Activated CD4-positive, alpha-beta memory T cell treated with anti-CD3 and anti-CD28 coated beads, Interleukin-2, amount 10 ng/mL, durations not matched to agents 7 days and 5 days (primary cell): Measurements from ENCODE around the gene OR2AT4. TPM values are rescaled to one million over a fixed set of nuclear protein-coding genes. Genes with fewer than 3 reads are reported as not detected.
"Not testable (repeated sequence)": the region's sequence is repeated elsewhere in the genome, so short reads cannot be mapped to it uniquely, and the experiment has no call there.

Experiments
- CTCF ChIA-PET: fragments of 350-600 bp; sonication (Branson Sonifier 250); formaldehyde crosslinking; loops from one replicate; lab custom pipeline; 2021; ENCODE audit warnings: antibody characterized with exemption, inconsistent platforms; lab: Charles Lee
- POLR2A ChIA-PET: fragments of 350-600 bp; sonication (Branson Sonifier 250); formaldehyde crosslinking; loops from one replicate; lab custom pipeline; 2021; ENCODE audit warnings: antibody characterized with exemption; lab: Charles Lee
- DNase-seq: peaks from one replicate; pipeline ENCODE4 v3.0.0-alpha.2; 2020
- H3K27ac Mint-ChIP-seq: one replicate; pipeline ENCODE4 v1.8.0; 2021; ENCODE audit warnings: mild to moderate bottlenecking, mixed read lengths
- H3K27me3 Mint-ChIP-seq: one replicate; pipeline ENCODE4 v1.8.0; 2021; ENCODE audit warnings: mixed read lengths
- H3K36me3 Mint-ChIP-seq: one replicate; pipeline ENCODE4 v1.8.0; 2021; ENCODE audit warnings: low read depth, mixed read lengths
- H3K4me1 Mint-ChIP-seq: one replicate; pipeline ENCODE4 v1.8.0; 2021; ENCODE audit warnings: mixed read lengths
- H3K4me3 Mint-ChIP-seq: one replicate; pipeline ENCODE4 v1.8.0; 2021; ENCODE audit warnings: mild to moderate bottlenecking, mixed read lengths
- H3K9me3 Mint-ChIP-seq: one replicate; pipeline ENCODE4 v1.8.0; 2021; ENCODE audit warnings: mixed read lengths
- total RNA-seq, 2 experiments: library from RNA; stranded (reverse); gene quantifications; one replicate each; pipeline ENCODE4 v1.2.3, GENCODE V29; 2021

Gene OR2AT4
- total RNA-seq, 2 experiments from 2014 or later, result not detected

DNA sequence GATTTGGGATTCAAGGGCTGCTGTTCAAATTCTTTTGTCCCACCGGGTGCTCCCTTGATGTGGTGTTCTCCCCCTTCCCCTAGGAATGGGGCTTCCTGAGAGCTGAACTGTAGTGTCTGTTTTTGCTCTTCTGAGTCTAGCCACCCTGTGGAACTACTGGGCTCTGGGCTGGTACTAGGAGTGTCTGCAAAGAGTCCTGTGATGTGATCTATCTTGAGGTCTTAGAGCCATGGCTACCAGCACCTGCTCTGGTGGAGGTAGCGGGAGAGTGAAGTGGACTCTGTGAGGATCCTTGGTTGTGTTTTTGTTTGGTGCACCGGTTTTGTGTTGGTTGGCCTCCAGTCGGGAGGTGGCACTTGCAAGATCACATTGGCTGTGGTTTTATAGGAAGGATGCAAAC lies 46.2 kb downstream of the OR2AT4 start:
- ChIA-PET POLR2A (no interaction called here), CTCF (no interaction called here)
- DNase-seq, result no peak
- H3K4me3 Mint-ChIP-seq, result no peak overlapping the region
- H3K27ac Mint-ChIP-seq, result no peak overlapping the region
- no peaks in the 10 kb centered on the region for H3K4me1 Mint-ChIP-seq
- no peaks in the 10 kb centered on the region for H3K36me3 Mint-ChIP-seq
- H3K27me3 Mint-ChIP-seq, result peaks cover 33% of the 10 kb centered on the region
- H3K9me3 Mint-ChIP-seq, result peaks cover 9% of the 10 kb centered on the region

DNA sequence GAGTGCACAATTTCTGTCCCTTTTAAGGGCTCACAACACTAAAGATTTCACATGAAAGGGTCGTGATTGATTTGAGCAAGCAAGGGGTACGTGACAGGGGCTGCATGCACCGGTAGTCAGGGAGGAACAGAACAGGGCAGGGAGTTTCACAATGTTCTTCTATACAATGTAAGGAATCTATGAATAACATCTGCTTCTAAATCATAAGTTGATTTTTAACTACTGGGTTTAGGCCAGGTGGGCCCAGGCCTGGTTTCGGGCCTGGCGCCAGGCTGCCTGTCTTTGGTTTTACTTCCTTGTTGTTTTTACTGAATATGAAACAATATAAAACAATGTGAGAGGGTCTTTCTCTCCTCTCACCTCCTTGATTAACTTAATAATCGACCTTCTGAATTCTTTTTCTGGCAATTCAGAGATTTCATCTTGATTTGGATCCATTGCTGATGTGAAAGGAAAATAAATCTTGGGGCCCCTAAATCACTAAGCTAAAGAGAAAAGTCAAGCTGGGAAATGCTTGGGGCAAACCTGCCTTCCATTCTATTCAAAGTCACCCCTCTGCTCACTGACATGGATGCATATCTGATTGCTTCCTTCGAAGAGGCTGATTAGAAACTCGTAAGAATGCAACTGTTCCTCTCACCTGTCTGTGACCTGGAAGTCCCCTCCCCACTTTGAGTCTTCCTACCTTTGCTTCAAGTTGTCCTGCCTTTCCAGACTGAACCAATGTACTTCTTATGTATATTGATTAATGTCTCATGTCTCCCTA lies 47.0 kb downstream of the OR2AT4 start:
- H3K27ac Mint-ChIP-seq, H3K9me3 Mint-ChIP-seq, POLR2A ChIA-PET, H3K4me3 Mint-ChIP-seq, DNase-seq, H3K36me3 Mint-ChIP-seq, CTCF ChIA-PET, H3K4me1 Mint-ChIP-seq: not testable (repeated sequence)
- peaks cover 33% of the 10 kb centered on the region for H3K27me3 Mint-ChIP-seq

DNA sequence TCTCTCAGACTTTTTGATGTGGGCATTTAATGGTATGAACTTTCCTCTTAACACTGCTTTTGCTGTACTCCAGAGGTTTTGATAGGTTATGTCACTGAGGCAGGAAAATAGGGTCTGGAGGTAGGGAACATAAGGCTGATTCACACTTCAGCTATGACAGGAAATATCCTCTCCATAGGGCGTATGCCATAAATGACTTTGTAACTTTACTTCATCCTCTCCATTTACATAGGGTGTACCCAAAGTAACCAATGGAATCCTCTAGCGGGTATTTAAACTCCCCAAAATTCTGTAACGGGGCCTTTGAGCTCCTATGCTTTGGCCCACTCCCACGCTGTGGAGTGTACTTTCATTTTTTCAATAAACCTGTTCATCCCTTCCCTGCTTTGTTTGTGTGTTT lies 49.5 kb downstream of the OR2AT4 start:
- no peak overlapping the region for H3K4me3 Mint-ChIP-seq
- no peaks in the 10 kb centered on the region for H3K9me3 Mint-ChIP-seq
- CTCF ChIA-PET, result no interaction called here
- POLR2A ChIA-PET, result no interaction called here
- peaks cover 22% of the 10 kb centered on the region for H3K27me3 Mint-ChIP-seq
- H3K27ac Mint-ChIP-seq, result no peak overlapping the region
- no peak for DNase-seq
- H3K36me3 Mint-ChIP-seq, result no peaks in the 10 kb centered on the region
- no peaks in the 10 kb centered on the region for H3K4me1 Mint-ChIP-seq

DNA sequence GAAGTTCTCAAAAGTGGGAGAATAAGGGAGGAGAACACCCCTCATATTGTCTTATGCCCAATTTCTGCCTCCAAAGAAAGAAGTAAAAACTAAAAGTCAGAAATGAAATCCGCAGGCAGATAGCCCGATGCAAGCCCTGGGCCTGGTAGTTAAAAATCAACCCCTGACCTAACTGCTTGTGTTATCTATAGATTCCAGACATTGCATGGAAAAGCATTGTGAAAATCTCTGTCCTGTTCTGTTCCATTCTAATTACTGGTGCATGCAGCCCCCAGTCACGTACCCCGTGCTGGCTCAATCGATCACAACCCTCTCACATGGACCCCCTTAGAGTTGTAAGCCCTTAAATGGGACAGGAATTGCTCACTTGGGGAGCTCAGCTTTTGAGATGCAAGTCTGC lies 50.0 kb downstream of the OR2AT4 start:
- H3K4me1 Mint-ChIP-seq, H3K9me3 Mint-ChIP-seq, CTCF ChIA-PET, H3K4me3 Mint-ChIP-seq, H3K27ac Mint-ChIP-seq, POLR2A ChIA-PET, H3K36me3 Mint-ChIP-seq, DNase-seq: not testable (repeated sequence)
- H3K27me3 Mint-ChIP-seq, result peaks cover 24% of the 10 kb centered on the region

DNA sequence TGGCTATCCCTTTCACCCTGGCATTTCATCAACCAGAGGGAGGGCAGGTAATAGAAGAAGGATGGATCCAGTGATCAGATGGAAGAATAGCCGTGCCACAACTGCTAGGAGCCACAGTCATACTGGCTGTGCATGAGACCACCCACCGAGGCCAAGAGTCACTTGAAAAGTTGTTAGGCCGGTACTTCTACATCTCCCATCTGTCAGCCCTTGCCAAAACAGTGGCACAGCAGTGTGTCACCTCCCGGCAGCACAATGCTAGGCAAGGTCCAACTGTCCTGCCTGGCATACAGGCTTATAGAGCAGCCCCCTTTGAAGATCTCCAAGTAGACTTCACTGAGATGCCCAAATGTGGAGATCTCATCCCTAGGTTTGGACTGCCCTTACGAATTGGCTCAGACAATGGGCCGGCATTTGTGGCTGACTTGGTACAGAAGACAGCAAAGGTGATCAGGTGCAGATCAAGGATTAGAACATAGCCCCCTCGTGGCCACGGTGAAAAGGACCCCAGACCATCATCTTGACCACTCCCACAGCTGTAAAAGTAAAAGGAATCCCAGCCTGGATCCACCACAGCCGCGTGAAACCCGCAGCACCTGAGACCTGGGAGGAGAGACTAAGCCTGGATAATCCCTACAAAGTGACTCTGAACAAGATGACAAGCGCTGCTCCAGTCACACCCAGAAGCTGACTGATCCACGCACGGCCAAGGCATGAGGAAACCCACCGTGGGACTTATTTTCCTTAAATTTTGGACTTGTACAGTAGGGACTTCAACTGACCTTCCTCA lies 52.1 kb downstream of the OR2AT4 start:
- H3K4me1 Mint-ChIP-seq, CTCF ChIA-PET, H3K4me3 Mint-ChIP-seq, H3K27ac Mint-ChIP-seq, H3K9me3 Mint-ChIP-seq, H3K36me3 Mint-ChIP-seq, DNase-seq, POLR2A ChIA-PET: not testable (repeated sequence)
- peaks cover 18% of the 10 kb centered on the region for H3K27me3 Mint-ChIP-seq

DNA sequence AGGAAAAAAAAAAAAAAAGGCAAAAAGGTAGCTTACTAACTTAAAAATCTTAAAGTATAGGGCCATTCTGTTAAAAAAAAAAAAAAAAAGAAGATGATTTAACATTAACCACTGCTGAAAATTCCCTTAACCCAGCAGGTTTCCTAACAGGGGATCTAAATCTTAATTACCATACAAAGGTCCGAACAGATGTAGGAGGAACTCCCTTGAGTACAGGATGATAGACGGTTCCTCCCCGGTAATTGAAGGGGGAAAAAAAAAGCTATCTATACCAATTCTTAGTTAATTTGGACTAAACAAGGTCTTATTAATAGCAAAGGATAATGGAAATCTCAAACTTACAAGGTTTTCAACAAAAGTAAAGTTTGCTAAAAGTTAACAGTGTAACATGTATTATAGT lies 54.9 kb downstream of the OR2AT4 start:
- CTCF ChIA-PET, H3K9me3 Mint-ChIP-seq, H3K36me3 Mint-ChIP-seq, H3K4me1 Mint-ChIP-seq, DNase-seq, H3K27ac Mint-ChIP-seq, POLR2A ChIA-PET, H3K4me3 Mint-ChIP-seq: not testable (repeated sequence)
- H3K27me3 Mint-ChIP-seq, result peaks cover 12% of the 10 kb centered on the region

DNA sequence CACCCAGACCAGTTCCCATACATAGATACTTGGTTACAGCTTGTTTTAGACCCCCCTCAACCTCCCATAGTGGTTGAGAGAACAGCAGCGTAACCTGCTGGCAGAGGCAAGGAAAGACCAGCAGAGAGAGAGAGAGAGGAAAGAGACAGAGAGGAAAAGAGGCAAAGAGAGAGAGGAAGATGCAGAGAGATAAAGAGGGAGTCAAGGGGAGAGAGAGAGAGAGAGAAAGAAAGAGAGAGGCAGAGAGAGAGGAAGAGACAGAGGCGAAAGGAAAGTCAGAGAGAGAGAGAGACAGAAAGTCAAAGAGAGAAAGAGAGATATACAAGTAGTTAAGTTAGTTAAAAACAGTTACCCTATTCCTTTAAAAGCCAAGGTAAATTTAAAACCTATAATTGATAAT lies 55.4 kb downstream of the OR2AT4 start:
- Mint-ChIP-seq H3K36me3 (no peaks in the 10 kb centered on the region), H3K27ac (no peak overlapping the region), H3K4me3 (no peak overlapping the region), H3K27me3 (peaks cover 12% of the 10 kb centered on the region), H3K9me3 (no peaks in the 10 kb centered on the region), H3K4me1 (no peaks in the 10 kb centered on the region)
- DNase-seq, result no peak
- ChIA-PET POLR2A (no interaction called here), CTCF (no interaction called here)

DNA sequence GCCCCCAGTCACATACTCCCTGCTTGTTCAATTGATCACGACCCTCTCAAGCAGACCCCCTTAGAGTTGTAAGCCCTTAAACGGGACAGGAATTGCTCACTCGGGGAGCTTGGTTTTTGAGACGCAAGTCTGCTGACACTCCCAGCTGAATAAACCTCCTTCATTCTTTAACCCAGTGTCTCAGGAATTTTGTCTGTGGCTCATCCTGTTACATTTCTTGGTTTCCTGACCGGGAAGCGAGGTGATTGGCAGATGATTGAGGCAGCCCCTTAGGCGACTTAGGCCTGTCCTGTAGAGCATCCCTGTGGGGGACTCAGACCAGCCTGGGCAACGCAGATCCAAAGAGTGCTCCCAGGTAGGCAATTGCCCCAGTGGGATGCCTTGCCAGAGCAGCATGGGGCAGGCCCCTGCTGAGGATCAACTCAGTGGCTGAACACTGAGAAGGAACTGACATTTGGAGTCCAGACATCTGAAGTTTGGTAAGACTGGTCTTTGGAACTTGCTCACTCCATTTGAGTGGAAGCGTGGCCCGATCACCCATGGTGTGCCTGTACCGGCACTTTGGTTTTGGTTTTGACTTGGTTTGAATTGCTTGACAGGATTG lies 56.4 kb downstream of the OR2AT4 start:
- DNase-seq, result no peak
- POLR2A ChIA-PET, result no interaction called here
- CTCF ChIA-PET, result no interaction called here
- Mint-ChIP-seq H3K4me3 (no peak overlapping the region), H3K27me3 (peaks cover 12% of the 10 kb centered on the region), H3K9me3 (no peaks in the 10 kb centered on the region), H3K36me3 (no peaks in the 10 kb centered on the region), H3K4me1 (peaks cover 3% of the 10 kb centered on the region), H3K27ac (no peak overlapping the region)

DNA sequence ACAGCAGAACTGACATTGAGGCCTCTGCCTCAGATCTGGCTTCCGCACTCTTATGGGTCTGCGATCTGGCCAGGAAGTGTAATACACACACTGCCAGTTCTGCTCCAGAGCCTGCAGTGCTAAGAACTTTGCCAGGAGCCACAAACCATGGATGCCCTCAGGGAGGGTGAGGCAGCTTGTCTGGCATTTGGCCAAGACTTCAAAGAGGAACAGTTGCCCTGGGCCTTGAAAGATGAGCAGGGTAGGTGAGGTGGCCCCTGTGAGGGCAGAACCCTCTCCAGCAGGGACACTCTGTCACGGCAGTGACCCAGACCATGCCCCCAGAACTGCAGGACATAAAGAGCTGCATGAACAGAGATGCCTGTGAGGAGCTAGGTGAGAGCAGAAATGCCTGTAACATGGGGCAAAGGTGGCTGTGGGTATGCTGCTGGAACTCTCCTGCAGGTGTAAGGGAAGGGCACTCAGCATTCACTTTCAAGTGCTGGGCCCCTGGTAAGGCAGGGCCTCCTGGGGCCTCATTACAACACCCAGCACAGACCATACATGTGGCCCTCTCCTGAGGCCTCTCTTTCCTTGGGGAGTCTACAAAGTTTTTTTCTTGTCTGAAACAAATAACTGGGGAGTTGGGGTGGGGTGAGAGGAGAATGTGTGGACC lies 60.6 kb downstream of the OR2AT4 start:
- Mint-ChIP-seq H3K9me3 (no peaks in the 10 kb centered on the region), H3K4me1 (peaks cover 3% of the 10 kb centered on the region), H3K4me3 (no peak overlapping the region), H3K27ac (no peak overlapping the region), H3K27me3 (peaks cover under 1% of the 10 kb centered on the region), H3K36me3 (no peaks in the 10 kb centered on the region)
- DNase-seq, result no peak
- POLR2A ChIA-PET, result interaction anchor here (0.7 kb wide), 1 partner anchor 22 kb away, joined by 3 read pairs; no protein-coding TSS in a partner anchor
- CTCF ChIA-PET, result interaction anchor here (1.1 to 1.7 kb wide), 3 partner anchors 13 to 206 kb away, joined by 3 to 5 read pairs (median 3); no protein-coding TSS in a partner anchor

DNA sequence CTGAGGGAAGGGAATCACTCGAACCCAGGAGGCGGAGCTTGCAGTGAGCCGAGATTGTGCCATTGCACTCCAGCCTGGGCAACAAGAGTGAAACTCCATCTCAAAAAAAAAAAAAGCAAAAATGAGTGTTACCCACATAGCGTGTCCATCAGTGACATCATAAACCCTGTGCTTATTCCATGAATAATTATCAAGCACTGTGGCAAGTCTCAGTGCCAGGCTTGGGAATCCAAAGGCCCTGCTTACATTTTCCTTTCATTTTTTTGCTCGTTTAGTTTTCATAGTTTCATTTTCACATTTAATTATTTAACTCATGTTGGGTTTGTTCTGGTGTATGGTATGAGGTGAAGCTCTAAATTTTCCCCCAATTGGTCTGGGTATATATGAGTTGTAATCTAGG lies 61.4 kb downstream of the OR2AT4 start:
- no peak for DNase-seq
- Mint-ChIP-seq H3K36me3 (no peaks in the 10 kb centered on the region), H3K27me3 (no peaks in the 10 kb centered on the region), H3K4me1 (peaks cover 3% of the 10 kb centered on the region), H3K4me3 (no peak overlapping the region), H3K27ac (no peak overlapping the region), H3K9me3 (no peaks in the 10 kb centered on the region)
- POLR2A ChIA-PET, result no interaction called here
- CTCF ChIA-PET, result interaction anchor here (1.3 to 1.7 kb wide), 2 partner anchors 13 to 108 kb away, joined by 3 to 5 read pairs; no protein-coding TSS in a partner anchor

DNA sequence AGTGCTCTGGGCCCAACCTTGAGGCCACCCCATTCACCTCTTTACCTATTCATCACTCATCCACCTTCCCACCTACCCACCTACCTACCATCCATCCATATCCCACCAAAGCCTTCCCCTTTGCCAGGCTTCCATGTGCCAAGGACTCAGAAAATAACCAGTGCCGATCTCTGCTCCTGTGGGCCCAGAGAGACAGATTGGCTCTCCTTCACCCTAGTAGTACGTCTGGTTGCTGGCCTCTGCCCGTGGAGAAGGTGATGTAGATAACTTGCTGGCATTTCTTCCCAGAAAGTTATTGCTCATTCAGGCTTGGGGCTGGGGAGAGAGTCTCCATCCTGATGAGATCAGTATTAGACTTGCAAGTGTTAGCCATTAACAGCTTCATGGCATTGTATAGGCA lies 62.8 kb downstream of the OR2AT4 start:
- H3K36me3 Mint-ChIP-seq, result no peaks in the 10 kb centered on the region
- no peak overlapping the region for H3K4me3 Mint-ChIP-seq
- no peak for DNase-seq
- no peaks in the 10 kb centered on the region for H3K9me3 Mint-ChIP-seq
- ChIA-PET POLR2A (no interaction called here), CTCF (interaction anchor here (4.0 kb wide), 1 partner anchor 103 kb away, joined by 31 read pairs; no protein-coding TSS in a partner anchor)
- no peak overlapping the region for H3K27ac Mint-ChIP-seq
- no peaks in the 10 kb centered on the region for H3K27me3 Mint-ChIP-seq
- peaks cover 3% of the 10 kb centered on the region for H3K4me1 Mint-ChIP-seq

DNA sequence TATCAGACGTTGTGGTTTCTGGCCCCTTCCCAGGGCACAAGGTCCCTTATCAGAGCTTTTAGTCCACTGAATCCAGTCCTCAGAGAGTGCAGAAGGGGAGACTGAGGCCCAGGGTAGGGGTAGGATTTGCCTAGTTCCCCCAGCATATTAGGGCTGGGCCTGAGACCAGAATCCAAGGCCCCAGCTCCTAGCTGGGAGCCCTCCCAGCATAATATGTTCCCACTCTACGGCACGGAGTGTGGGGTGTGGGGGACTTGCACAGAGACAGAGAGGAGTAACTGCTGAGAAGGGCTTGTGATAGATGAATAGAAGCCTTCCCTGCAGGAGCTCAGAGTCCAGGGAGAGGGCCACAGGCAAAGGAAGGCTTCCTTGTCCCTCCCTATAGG lies 64.1 kb downstream of the OR2AT4 start:
- Mint-ChIP-seq H3K27ac (no peak overlapping the region), H3K4me1 (peaks cover 3% of the 10 kb centered on the region), H3K4me3 (no peak overlapping the region), H3K36me3 (no peaks in the 10 kb centered on the region), H3K27me3 (no peaks in the 10 kb centered on the region), H3K9me3 (no peaks in the 10 kb centered on the region)
- no peak for DNase-seq
- POLR2A ChIA-PET, result no interaction called here
- CTCF ChIA-PET, result interaction anchor here (0.7 to 4.0 kb wide), 11 partner anchors 10 to 331 kb away, joined by 3 to 31 read pairs (median 3); no protein-coding TSS in a partner anchor
